Progenitor cell of endocrine pancreas (in vitro differentiated cells): ENCODE measurements around the gene TIMM44. TPM values are rescaled to one million over a fixed set of nuclear protein-coding genes. Genes with fewer than 3 reads are reported as not detected.
"Not testable (repeated sequence)": the region's sequence is repeated elsewhere in the genome, so short reads cannot be mapped to it uniquely, and the experiment has no call there.

Source experiments
- DNase-seq: peaks from one replicate; pipeline ENCODE4 v3.0.0; 2021; ENCODE audit warnings: low spot score; ENCODE audit not compliant: unreplicated experiment
- H3K27ac Mint-ChIP-seq: 2 replicates; pipeline ENCODE4 v1.8.0; 2021; ENCODE audit warnings: mild to moderate bottlenecking, moderate library complexity, mixed read lengths
- H3K27me3 Mint-ChIP-seq: 2 replicates; pipeline ENCODE4 v1.8.0; 2021; ENCODE audit warnings: mixed read lengths
- H3K36me3 Mint-ChIP-seq: 2 replicates; pipeline ENCODE4 v1.8.0; 2022; ENCODE audit warnings: mixed read lengths; ENCODE audit not compliant: insufficient read depth
- H3K4me1 Mint-ChIP-seq: 2 replicates; pipeline ENCODE4 v1.8.0; 2021; ENCODE audit warnings: low read depth, mixed read lengths
- H3K4me3 Mint-ChIP-seq: 2 replicates; pipeline ENCODE4 v1.8.0; 2021; ENCODE audit warnings: low read depth, mild to moderate bottlenecking, moderate library complexity, mixed read lengths
- H3K9me3 Mint-ChIP-seq: 2 replicates; pipeline ENCODE4 v1.8.0; 2021; ENCODE audit warnings: low read depth, mixed read lengths
- CTCF ChIP-seq: fragments of 200-600 bp; sonication (generic); IDR thresholded peaks from one replicate; pipeline ENCODE4 v1.5.0; 2021; ENCODE audit warnings: antibody characterized with exemption, mild to moderate bottlenecking; ENCODE audit not compliant: unreplicated experiment
- total RNA-seq: library from RNA; stranded (reverse); gene quantifications from 2 replicates; pipeline ENCODE4 v1.2.1, GENCODE V29; 2021

TIMM44 gene
- total RNA-seq, 1 donor from 2014 or later = 75.2 TPM

- H3K27ac Mint-ChIP-seq = no peak overlapping the region
- DNase-seq = no peak
- peaks cover 18% of the 10 kb centered on the region for H3K4me1 Mint-ChIP-seq
- peaks cover 17% of the 10 kb centered on the region for H3K27me3 Mint-ChIP-seq
- no peaks in the 10 kb centered on the region for H3K9me3 Mint-ChIP-seq
- peak overlapping the region; percentile 70 for H3K4me3 Mint-ChIP-seq
- no peak for TF ChIP-seq CTCF
- H3K36me3 Mint-ChIP-seq = peaks cover 3% of the 10 kb centered on the region
Measured at GRCh38 chr19:7921302-7921966, 22.0 kb downstream of the TIMM44 start.

GRCh38 chr19:7920519-7921301, 22.8 kb downstream of the TIMM44 start:
- Mint-ChIP-seq H3K36me3 (peaks cover 3% of the 10 kb centered on the region), H3K4me1 (peaks cover 15% of the 10 kb centered on the region), H3K4me3 (peak overlapping the region; percentile 70), H3K27ac (peak overlapping the region; percentile 94), H3K27me3 (peaks cover 21% of the 10 kb centered on the region), H3K9me3 (no peaks in the 10 kb centered on the region)
- no peak for TF ChIP-seq CTCF
- peak; percentile 92 for DNase-seq

- peak within 1 kb of the TSS; percentile 94 for H3K27ac Mint-ChIP-seq
- peaks cover 29% of the 10 kb centered on the region for H3K27me3 Mint-ChIP-seq
- DNase-seq = peak; percentile 95
- H3K4me1 Mint-ChIP-seq = peaks cover 18% of the 10 kb centered on the region
- peaks cover 4% of the 10 kb centered on the region for H3K36me3 Mint-ChIP-seq
- H3K4me3 Mint-ChIP-seq = peak within 1 kb of the TSS; percentile 70
- TF ChIP-seq CTCF = no peak
- no peaks in the 10 kb centered on the region for H3K9me3 Mint-ChIP-seq
Measured at GRCh38 chr19:7919610-7920518, 23.6 kb downstream of the TIMM44 start, which contains the start of gene SNAPC2. Gene SNAPC2 (plus strand): TSS chr19:7920338. CDS start chr19:7920367, 29 bp downstream.

GRCh38 chr19:7918615-7919421, 24.6 kb downstream of the TIMM44 start:
- no peaks in the 10 kb centered on the region for H3K9me3 Mint-ChIP-seq
- no peak overlapping the region for H3K27ac Mint-ChIP-seq
- peaks cover 16% of the 10 kb centered on the region for H3K4me1 Mint-ChIP-seq
- H3K27me3 Mint-ChIP-seq = peaks cover 35% of the 10 kb centered on the region
- TF ChIP-seq CTCF = no peak
- no peak for DNase-seq
- no peak overlapping the region for H3K4me3 Mint-ChIP-seq
- H3K36me3 Mint-ChIP-seq = peaks cover 5% of the 10 kb centered on the region

- not testable (repeated sequence) for H3K36me3 Mint-ChIP-seq, H3K9me3 Mint-ChIP-seq, H3K4me3 Mint-ChIP-seq, DNase-seq
- H3K4me1 Mint-ChIP-seq = peaks cover 16% of the 10 kb centered on the region
- H3K27ac Mint-ChIP-seq = peak overlapping the region; percentile 13
- peaks cover 35% of the 10 kb centered on the region for H3K27me3 Mint-ChIP-seq
Measured at GRCh38 chr19:7918062-7918614, 25.3 kb downstream of the TIMM44 start.
